ENCODE measurements around the gene CDKN2B.
"Not testable (repeated sequence)": the region's sequence is repeated elsewhere in the genome, so short reads cannot be mapped to it uniquely, and the experiment has no call there.

CDKN2B gene

GRCh38 chr9:22008717-22009505 lies at the start of gene CDKN2B:
Gene CDKN2B (minus strand): TSS chr9:22009305. CDS start chr9:22008953, 352 bp downstream.
- peak; percentile 77 for DNase-seq

- not testable (repeated sequence) for DNase-seq
Observed at GRCh38 chr9:22057972-22058371, 48.9 kb upstream of the CDKN2B start.

GRCh38 chr9:22056402-22056801 lies 47.3 kb upstream of the CDKN2B start:
- DNase-seq: no peak

- DNase-seq: no peak
Observed at GRCh38 chr9:22055090-22055489, 46.0 kb upstream of the CDKN2B start.

- DNase-seq: no peak
Observed at GRCh38 chr9:22054529-22054928, 45.4 kb upstream of the CDKN2B start.

- no peak for DNase-seq
Observed at GRCh38 chr9:22054076-22054475, 45.0 kb upstream of the CDKN2B start.

GRCh38 chr9:22053178-22053577 lies 44.1 kb upstream of the CDKN2B start:
- no peak for DNase-seq

- DNase-seq: no peak
Observed at GRCh38 chr9:22052376-22052945, 43.4 kb upstream of the CDKN2B start.

- DNase-seq: no peak
Observed at GRCh38 chr9:22050924-22051323, 41.8 kb upstream of the CDKN2B start.

- no peak for DNase-seq
Observed at GRCh38 chr9:22049411-22049810, 40.3 kb upstream of the CDKN2B start.

- no peak for DNase-seq
Observed at GRCh38 chr9:22047596-22047995, 38.5 kb upstream of the CDKN2B start.

- DNase-seq: no peak
Observed at GRCh38 chr9:22046243-22046885, 37.3 kb upstream of the CDKN2B start.

- DNase-seq: no peak
Observed at GRCh38 chr9:22045423-22045822, 36.3 kb upstream of the CDKN2B start.

GRCh38 chr9:22044583-22044982 lies 35.5 kb upstream of the CDKN2B start:
- no peak for DNase-seq

GRCh38 chr9:22043928-22044327 lies 34.8 kb upstream of the CDKN2B start:
- DNase-seq: no peak

GRCh38 chr9:22041775-22042174 lies 32.7 kb upstream of the CDKN2B start:
- peak; percentile 40 for DNase-seq

GRCh38 chr9:22041344-22041743 lies 32.2 kb upstream of the CDKN2B start:
- DNase-seq: no peak

GRCh38 chr9:22040760-22041159 lies 31.7 kb upstream of the CDKN2B start:
- no peak for DNase-seq

- DNase-seq: no peak
Observed at GRCh38 chr9:22039258-22039657, 30.2 kb upstream of the CDKN2B start.

GRCh38 chr9:22037954-22038690 lies 29.0 kb upstream of the CDKN2B start:
- peak; percentile 7 for DNase-seq

GRCh38 chr9:22036866-22037626 lies 27.9 kb upstream of the CDKN2B start:
- DNase-seq: no peak

- no peak for DNase-seq
Observed at GRCh38 chr9:22035591-22036011, 26.5 kb upstream of the CDKN2B start.
